ENCODE results near the gene PLA2R1.

DNA sequence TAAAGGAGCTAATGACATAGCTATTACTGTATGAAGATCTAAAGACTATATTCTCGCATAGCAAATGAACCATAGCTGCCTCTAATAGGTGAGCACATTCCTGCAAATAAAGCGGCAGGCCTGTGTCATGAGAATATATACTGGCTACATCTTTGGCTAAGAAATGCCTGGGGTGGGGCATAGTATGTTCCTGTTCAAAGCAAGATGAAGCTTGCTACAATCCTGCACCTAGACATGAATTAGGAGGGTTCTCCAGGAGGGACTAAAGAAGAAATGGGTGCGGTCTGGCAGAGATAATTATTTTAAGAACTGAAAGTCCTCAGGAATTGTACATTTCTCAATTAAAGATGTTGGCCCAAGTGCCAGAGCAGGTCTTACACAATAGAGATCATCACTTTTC, 46.8 kb upstream of the PLA2R1 start:
- TF ChIP-seq, protein P1, sequence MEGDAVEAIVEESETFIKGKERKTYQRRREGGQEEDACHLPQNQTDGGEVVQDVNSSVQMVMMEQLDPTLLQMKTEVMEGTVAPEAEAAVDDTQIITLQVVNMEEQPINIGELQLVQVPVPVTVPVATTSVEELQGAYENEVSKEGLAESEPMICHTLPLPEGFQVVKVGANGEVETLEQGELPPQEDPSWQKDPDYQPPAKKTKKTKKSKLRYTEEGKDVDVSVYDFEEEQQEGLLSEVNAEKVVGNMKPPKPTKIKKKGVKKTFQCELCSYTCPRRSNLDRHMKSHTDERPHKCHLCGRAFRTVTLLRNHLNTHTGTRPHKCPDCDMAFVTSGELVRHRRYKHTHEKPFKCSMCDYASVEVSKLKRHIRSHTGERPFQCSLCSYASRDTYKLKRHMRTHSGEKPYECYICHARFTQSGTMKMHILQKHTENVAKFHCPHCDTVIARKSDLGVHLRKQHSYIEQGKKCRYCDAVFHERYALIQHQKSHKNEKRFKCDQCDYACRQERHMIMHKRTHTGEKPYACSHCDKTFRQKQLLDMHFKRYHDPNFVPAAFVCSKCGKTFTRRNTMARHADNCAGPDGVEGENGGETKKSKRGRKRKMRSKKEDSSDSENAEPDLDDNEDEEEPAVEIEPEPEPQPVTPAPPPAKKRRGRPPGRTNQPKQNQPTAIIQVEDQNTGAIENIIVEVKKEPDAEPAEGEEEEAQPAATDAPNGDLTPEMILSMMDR (IDR thresholded peaks at IDR 0.05) = no peak
- TF ChIP-seq POLR2A (IDR thresholded peaks at IDR 0.05) = no peak
